IMR-90 (cell line): ENCODE measurements around the gene GSE1. TPM values are rescaled to one million over a fixed set of nuclear protein-coding genes. Genes with fewer than 3 reads are reported as not detected.

Experiments
- ATAC-seq: fragments of 200-7000 bp; cut with Tn5 transposase; 2 replicates; pipeline ENCODE4 v1.9.1; 2020; ENCODE audit warnings: low read depth, mild to moderate bottlenecking, moderate library complexity
- BruUV-seq: library from RNA; stranded (reverse); fragments of 400-500 nt; replicated peaks from 2 replicates; lab custom pipeline; 2021; lab: Mats Ljungman, UMichigan
- CTCF ChIA-PET: fragments of 300-600 bp; formaldehyde crosslinking; extraction: SDS; loops from one replicate; lab custom pipeline; 2021; ENCODE audit warnings: antibody characterized with exemption; lab: Yijun Ruan, JAX
- POLR2A ChIA-PET: fragments of 300-600 bp; sonication (Branson Sonifier 250); formaldehyde crosslinking; loops from one replicate; lab custom pipeline; 2022; ENCODE audit warnings: antibody characterized with exemption; ENCODE audit not compliant: unreplicated experiment; lab: Charles Lee
- DNase-seq: peaks from one replicate; pipeline ENCODE4 v3.0.0; 2013
- H2AFZ ChIP-seq: replicated peaks from 2 replicates; pipeline ENCODE3; 2013; ENCODE audit warnings: low read length, mild to moderate bottlenecking; ENCODE audit not compliant: poor library complexity
- H2AK5ac ChIP-seq: 2 replicates; pipeline ENCODE4 v1.6.1; 2013; ENCODE audit warnings: low read depth, low read length, inconsistent platforms
- H2AK9ac ChIP-seq: replicated peaks from 2 replicates; pipeline ENCODE3; 2013; ENCODE audit warnings: mild to moderate bottlenecking, low read depth, low read length, moderate library complexity; ENCODE audit not compliant: poor library complexity
- H2BK120ac ChIP-seq: 2 replicates; pipeline ENCODE4 v1.6.1; 2013; ENCODE audit warnings: low read depth, low read length, inconsistent platforms
- H2BK15ac ChIP-seq: 3 replicates; pipeline ENCODE4 v1.6.1; 2013; ENCODE audit warnings: low read depth, low read length, inconsistent platforms
- H2BK20ac ChIP-seq: 2 replicates; pipeline ENCODE4 v1.6.1; 2013; ENCODE audit warnings: low read depth, mild to moderate bottlenecking, inconsistent platforms, low read length, moderate library complexity
- H2BK5ac ChIP-seq: 2 replicates; pipeline ENCODE4 v1.6.1; 2013; ENCODE audit warnings: mild to moderate bottlenecking, low read depth, low read length, inconsistent platforms; ENCODE audit not compliant: poor library complexity, severe bottlenecking
- H3K14ac ChIP-seq: replicated peaks from 2 replicates; pipeline ENCODE4 v1.6.1; 2013; ENCODE audit warnings: low read depth, low read length, inconsistent platforms
- H3K18ac ChIP-seq: 2 replicates; pipeline ENCODE4 v1.6.1; 2013; ENCODE audit warnings: low read depth, low read length, control low read depth
- H3K23ac ChIP-seq: 2 replicates; pipeline ENCODE4 v1.6.1; 2013; ENCODE audit warnings: low read depth, low read length, inconsistent platforms
- H3K27ac ChIP-seq: 2 replicates; pipeline ENCODE4 v1.5.1; 2013; ENCODE audit warnings: mild to moderate bottlenecking, control low read depth, low read length; ENCODE audit not compliant: insufficient read depth
- H3K27me3 ChIP-seq: 2 replicates; pipeline ENCODE4 v1.6.1; 2013; ENCODE audit warnings: low read length; ENCODE audit not compliant: control insufficient read depth, insufficient read depth
- H3K36me3 ChIP-seq: 2 replicates; pipeline ENCODE4 v1.6.1; 2013; ENCODE audit warnings: low read length, mixed read lengths; ENCODE audit not compliant: control insufficient read depth, insufficient read depth
- H3K4ac ChIP-seq: 2 replicates; pipeline ENCODE4 v1.6.1; 2013; ENCODE audit warnings: low read depth, low read length, inconsistent platforms
- H3K4me1 ChIP-seq: 2 replicates; pipeline ENCODE4 v1.6.1; 2013; ENCODE audit warnings: low read length, mixed read lengths; ENCODE audit not compliant: control insufficient read depth, insufficient read depth
- H3K4me2 ChIP-seq: 2 replicates; pipeline ENCODE4 v1.6.1; 2013; ENCODE audit warnings: low read depth, mild to moderate bottlenecking, control low read depth, low read length, moderate library complexity
- H3K4me3 ChIP-seq: 2 replicates; pipeline ENCODE4 v1.5.1; 2013; ENCODE audit warnings: low read depth, mild to moderate bottlenecking, control low read depth, low read length, moderate library complexity; ENCODE audit not compliant: insufficient read depth
- H3K56ac ChIP-seq: 2 replicates; pipeline ENCODE4 v1.6.1; 2013; ENCODE audit warnings: low read length, inconsistent platforms; ENCODE audit not compliant: insufficient read depth; ENCODE audit errors: extremely low read depth
- H3K79me1 ChIP-seq, 2 experiments: 2 replicates each; pipeline ENCODE4 v1.6.1; 2013; ENCODE audit warnings: low read length in 2 of 2, inconsistent platforms in 1 of 2, low read depth in 1 of 2
- H3K9ac ChIP-seq: 2 replicates; pipeline ENCODE4 v1.6.1; 2013; ENCODE audit warnings: low read depth, low read length, control low read depth
- H3K9me1 ChIP-seq: 2 replicates; pipeline ENCODE4 v1.6.1; 2013; ENCODE audit warnings: low read length, inconsistent platforms; ENCODE audit not compliant: insufficient read depth
- H3K9me3 ChIP-seq: 2 replicates; pipeline ENCODE4 v1.6.1; 2013; ENCODE audit warnings: low read length; ENCODE audit not compliant: control insufficient read depth, insufficient read depth
- H4K20me1 ChIP-seq: 2 replicates; pipeline ENCODE4 v1.6.1; 2013; ENCODE audit warnings: low read length, inconsistent platforms; ENCODE audit not compliant: insufficient read depth
- H4K5ac ChIP-seq: 2 replicates; pipeline ENCODE4 v1.6.1; 2013; ENCODE audit warnings: mild to moderate bottlenecking, low read depth, low read length, control low read depth
- H4K8ac ChIP-seq, 2 experiments: 2 replicates each; pipeline ENCODE4 v1.6.1; 2013; ENCODE audit warnings: low read depth in 2 of 2, low read length in 2 of 2, control low read depth in 1 of 2, inconsistent platforms in 1 of 2
- H4K91ac ChIP-seq: 2 replicates; pipeline ENCODE4 v1.6.1; 2013; ENCODE audit warnings: low read depth, low read length, inconsistent platforms; ENCODE audit not compliant: insufficient read depth
- BHLHE40 ChIP-seq: fragments of 150-350 bp; IDR thresholded peaks from 2 replicates; pipeline ENCODE4 v1.6.1; 2016; ENCODE audit warnings: mild to moderate bottlenecking, low read depth, low read length
- CEBPB ChIP-seq: IDR thresholded peaks from 2 replicates; pipeline ENCODE4 v1.6.1; 2012; ENCODE audit warnings: low read depth, low read length, improper control_type of control experiment
- CHD1 ChIP-seq: IDR thresholded peaks from 2 replicates; pipeline ENCODE4 v1.6.1; 2012; ENCODE audit warnings: low read depth, low read length, improper control_type of control experiment
- FOS ChIP-seq: fragments of 150-350 bp; IDR thresholded peaks from 2 replicates; pipeline ENCODE4 v1.6.1; 2016; ENCODE audit warnings: low read depth, low read length
- MAFK ChIP-seq: IDR thresholded peaks from 2 replicates; pipeline ENCODE4 v1.6.1; 2012; ENCODE audit warnings: low read depth, low read length, improper control_type of control experiment
- MAZ ChIP-seq: IDR thresholded peaks from 2 replicates; pipeline ENCODE4 v1.6.1; 2012; ENCODE audit warnings: low read depth, mild to moderate bottlenecking, low read length, improper control_type of control experiment, moderate library complexity, borderline replicate concordance
- MXI1 ChIP-seq: IDR thresholded peaks from 2 replicates; pipeline ENCODE4 v1.6.1; 2012; ENCODE audit warnings: low read depth, mild to moderate bottlenecking, low read length, moderate library complexity, borderline replicate concordance
- NFE2L2 ChIP-seq: fragments of 150-350 bp; IDR thresholded peaks from 2 replicates; pipeline ENCODE4 v1.6.1; 2016; ENCODE audit warnings: low read depth, mild to moderate bottlenecking, low read length
- POLR2A ChIP-seq: IDR thresholded peaks from 2 replicates; pipeline ENCODE4 v1.6.1; 2012; ENCODE audit warnings: mild to moderate bottlenecking, low read depth, low read length
- RAD21 ChIP-seq: IDR thresholded peaks from 2 replicates; pipeline ENCODE4 v1.6.1; 2012; ENCODE audit warnings: low read length, improper control_type of control experiment
- RCOR1 ChIP-seq: IDR thresholded peaks from 2 replicates; pipeline ENCODE4 v1.6.1; 2012; ENCODE audit warnings: mild to moderate bottlenecking, low read length, improper control_type of control experiment; ENCODE audit not compliant: insufficient replicate concordance
- RFX5 ChIP-seq: IDR thresholded peaks from 2 replicates; pipeline ENCODE4 v1.8.0; 2012; ENCODE audit warnings: low read depth, mild to moderate bottlenecking, low read length, moderate library complexity
- SMC3 ChIP-seq: fragments of 150-350 bp; IDR thresholded peaks from 2 replicates; pipeline ENCODE4 v1.6.1; 2016; ENCODE audit warnings: low read depth, mild to moderate bottlenecking, antibody characterized with exemption, low read length, moderate library complexity
- WGBS, 2 experiments: methylation state at CpG; one replicate each; pipeline versions ENCODE4 v1.1.5 to v1.1.7; 2013; ENCODE audit warnings: missing lambda C conversion rate in 2 of 2; ENCODE audit not compliant: insufficient read length in 1 of 2; ENCODE audit errors: extremely low coverage in 2 of 2; 5-methylcytosine and 5-hydroxymethylcytosine counted together
- dilution Hi-C: fragments of 300-500 bp; cut with HindIII; formaldehyde crosslinking; loops from one replicate; pipeline ENCODE4 v1.14.3; 2018; ENCODE audit warnings: low sequenced_read_pairs; ENCODE audit not compliant: unreplicated experiment
- in situ Hi-C: fragments of 300-500 bp; cut with MboI; formaldehyde crosslinking; loops from 3 replicates; pipeline ENCODE4 v1.14.3; 2019; ENCODE audit warnings: low sequenced_read_pairs, inconsistent platforms, mixed read lengths
- intact Hi-C: fragments of 100-400 bp; cut with micrococcal nuclease; formaldehyde crosslinking; loops from 2 replicates; pipeline ENCODE4 v1.10.0; 2022
- polyA plus RNA-seq, 3 experiments: library from polyadenylated mRNA; depleted of rRNA; stranded (reverse); fragments of >200 nt; gene quantifications; 2 replicates each; pipeline ENCODE4 v1.2.3, GENCODE V29; 2012; ENCODE audit warnings: low replicate concordance in 1 of 3
- total RNA-seq: library from RNA; depleted of rRNA; stranded (reverse); fragments of >200 nt; gene quantifications from 2 replicates; pipeline ENCODE4 v1.2.3, GENCODE V29; 2012
- TF ChIP-seq, protein P1 (sequence below): fragments of 150-350 bp; IDR thresholded peaks from 2 replicates; pipeline ENCODE4 v1.6.1; 2017; ENCODE audit warnings: mild to moderate bottlenecking, antibody characterized with exemption, low read length, low read depth
- TF ChIP-seq, protein P2 (sequence below): fragments of 150-350 bp; IDR thresholded peaks from 2 replicates; pipeline ENCODE4 v1.6.1; 2016; ENCODE audit warnings: low read depth, mild to moderate bottlenecking, low read length, moderate library complexity, borderline replicate concordance

Gene GSE1
- total and polyA plus RNA-seq, 2 of the 4 experiments (the other 2 are of a cell fraction): 14.9 to 25.5 TPM

DNA sequence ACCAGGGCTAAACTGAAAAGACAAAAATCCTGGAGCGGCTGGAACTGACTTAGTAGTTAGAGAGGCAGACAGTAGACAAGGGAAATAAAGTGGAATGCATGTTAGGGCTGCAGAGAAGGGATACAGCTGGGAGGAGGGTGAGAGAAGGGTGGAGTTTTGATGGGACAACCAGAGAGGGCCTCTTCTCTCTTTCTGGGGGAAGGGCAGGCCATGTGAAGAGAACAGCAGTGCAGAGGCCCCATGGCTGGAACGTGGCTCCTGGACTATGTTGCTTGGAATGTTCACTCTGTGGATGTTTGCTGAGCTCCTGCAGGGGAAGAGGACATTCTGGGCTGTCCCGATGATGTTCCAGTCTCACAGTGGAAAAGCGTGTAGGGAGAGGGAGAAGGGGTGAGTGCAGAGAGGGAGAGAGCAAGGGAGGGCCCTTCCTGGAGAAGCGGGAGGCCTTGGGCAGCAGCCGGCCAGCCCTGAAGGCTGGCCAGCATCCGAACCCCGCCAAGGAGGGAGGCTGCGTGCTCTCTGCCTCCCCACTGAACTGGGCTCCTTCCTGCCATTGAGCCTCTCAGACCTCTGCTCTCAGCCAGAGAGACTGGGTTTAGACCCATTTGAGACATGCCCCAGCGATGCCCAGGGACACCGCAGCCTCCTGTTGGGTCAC, 33.1 kb upstream of the GSE1 start:
- intact Hi-C loops: no loop called here
- dilution Hi-C loops: no loop called here
- no TSS peak for BruUV-seq
- H4K20me1 ChIP-seq: peaks cover 64% of the 10 kb centered on the region
- peaks cover 40 to 94% of the 10 kb centered on the region in 2 experiments for H3K79me1 ChIP-seq
- no peaks in the 10 kb centered on the region for H3K27me3 ChIP-seq
- ChIA-PET POLR2A (no interaction called here), CTCF (no interaction called here)
- no peak for DNase-seq
- H4K91ac ChIP-seq: no peak overlapping the region
- no peak overlapping the region for H2BK5ac ChIP-seq
- H3K14ac ChIP-seq: peak overlapping the region; percentile 6
- H3K56ac ChIP-seq: no peak overlapping the region
- no peak overlapping the region for H3K4me3 ChIP-seq
- peak overlapping the region; percentile 74 for H2AK9ac ChIP-seq
- peak overlapping the region; percentile 28; the same call in 1 of the 2 replicates for H3K27ac ChIP-seq
- H3K18ac ChIP-seq: no peak overlapping the region
- no peak overlapping the region; the same call in 1 of the 2 replicates for H4K5ac ChIP-seq
- H2BK120ac ChIP-seq: no peak overlapping the region
- H3K4ac ChIP-seq: peak overlapping the region; percentile 55; the same call in 1 of the 2 replicates
- no peaks in the 10 kb centered on the region for H3K36me3 ChIP-seq
- H2BK15ac ChIP-seq: no peak overlapping the region
- H3K4me2 ChIP-seq: peak overlapping the region; percentile 2; the same call in 1 of the 2 replicates
- H2AFZ ChIP-seq: peak overlapping the region; percentile 4
- H2AK5ac ChIP-seq: peak overlapping the region; percentile 27; the same call in 1 of the 2 replicates
- 0 out of 2 replicates have a peak overlapping the region, but pooled peaks have one; percentile 3 for H3K9ac ChIP-seq
- H3K9me3 ChIP-seq: no peaks in the 10 kb centered on the region
- WGBS, 2 experiments: 78% methylated on average over 6 of the region's 11 CpGs; no CpG with 5 or more reads in 1 of the 2 experiments
- H3K23ac ChIP-seq: 0 out of 2 replicates have a peak overlapping the region, but pooled peaks have one; percentile 54
- in situ Hi-C loops: no loop called here
- no peak overlapping the region for H2BK20ac ChIP-seq
- peaks cover 4% of the 10 kb centered on the region; the same call in 1 of the 2 replicates for H3K9me1 ChIP-seq
- peak overlapping the region in 1 of 2 experiments; percentile 43; a peak in 2 of 4 replicates for H4K8ac ChIP-seq
- peaks cover 39% of the 10 kb centered on the region for H3K4me1 ChIP-seq
- peak; percentile 57 for ATAC-seq
- no peak for TF ChIP-seq MAFK
- no peak for TF ChIP-seq MXI1
- TF ChIP-seq MAZ: no peak
- TF ChIP-seq CEBPB: no peak
- TF ChIP-seq POLR2A: no peak
- no peak for TF ChIP-seq FOS
- TF ChIP-seq NFE2L2: no peak
- TF ChIP-seq SMC3: no peak
- no peak for TF ChIP-seq RAD21
- TF ChIP-seq RFX5: no peak
- no peak for TF ChIP-seq CHD1
- TF ChIP-seq, protein P1, sequence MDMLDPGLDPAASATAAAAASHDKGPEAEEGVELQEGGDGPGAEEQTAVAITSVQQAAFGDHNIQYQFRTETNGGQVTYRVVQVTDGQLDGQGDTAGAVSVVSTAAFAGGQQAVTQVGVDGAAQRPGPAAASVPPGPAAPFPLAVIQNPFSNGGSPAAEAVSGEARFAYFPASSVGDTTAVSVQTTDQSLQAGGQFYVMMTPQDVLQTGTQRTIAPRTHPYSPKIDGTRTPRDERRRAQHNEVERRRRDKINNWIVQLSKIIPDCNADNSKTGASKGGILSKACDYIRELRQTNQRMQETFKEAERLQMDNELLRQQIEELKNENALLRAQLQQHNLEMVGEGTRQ: no peak
- TF ChIP-seq RCOR1: no peak
- TF ChIP-seq, protein P2, sequence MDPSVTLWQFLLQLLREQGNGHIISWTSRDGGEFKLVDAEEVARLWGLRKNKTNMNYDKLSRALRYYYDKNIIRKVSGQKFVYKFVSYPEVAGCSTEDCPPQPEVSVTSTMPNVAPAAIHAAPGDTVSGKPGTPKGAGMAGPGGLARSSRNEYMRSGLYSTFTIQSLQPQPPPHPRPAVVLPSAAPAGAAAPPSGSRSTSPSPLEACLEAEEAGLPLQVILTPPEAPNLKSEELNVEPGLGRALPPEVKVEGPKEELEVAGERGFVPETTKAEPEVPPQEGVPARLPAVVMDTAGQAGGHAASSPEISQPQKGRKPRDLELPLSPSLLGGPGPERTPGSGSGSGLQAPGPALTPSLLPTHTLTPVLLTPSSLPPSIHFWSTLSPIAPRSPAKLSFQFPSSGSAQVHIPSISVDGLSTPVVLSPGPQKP: no peak
- TF ChIP-seq BHLHE40: no peak
